ENCODE results near the gene TMEM52B.

TMEM52B gene

GRCh38 chr12:10220398-10221077 lies 41.7 kb downstream of the TMEM52B start:
- Histone ChIP-seq H3K36me3 (ENCODE audit: control insufficient read depth in 2 of 2, insufficient read depth in 1 of 2, low read length in 2 of 2) (peaks cover 24 to 67% of the 10 kb centered on the region in 2 experiments), H3K4me1 (ENCODE audit: control insufficient read depth, insufficient read depth, low read length) (no peaks in the 10 kb centered on the region), H3K9me3 (ENCODE audit: control insufficient read depth, insufficient read depth, low read depth, low read length) (no peaks in the 10 kb centered on the region), H3K4me3 (ENCODE audit: low read depth, low read length) (no peak overlapping the region), H3K27ac (ENCODE audit: extremely low read depth, low read depth, low read length) (no peak overlapping the region)
- TF ChIP-seq ZSCAN30 (tag by site-specific recombination; IDR thresholded peaks at IDR 0.05) (no peak), ZEB2 (tag by site-specific recombination; IDR thresholded peaks at IDR 0.05) (no peak), ZNF302 (tag by site-specific recombination; IDR thresholded peaks at IDR 0.05; ENCODE audit: low read depth) (no peak), KLF8 (tag by site-specific recombination; IDR thresholded peaks at IDR 0.05) (no peak), KLF16 (tag by site-specific recombination; IDR thresholded peaks at IDR 0.05) (no peak), WT1 (tag by site-specific recombination; IDR thresholded peaks at IDR 0.05) (no peak), ZIC2 (tag by site-specific recombination; IDR thresholded peaks at IDR 0.05) (no peak), GLIS2 (tag by site-specific recombination; IDR thresholded peaks at IDR 0.05) (no peak), ZNF623 (tag by site-specific recombination; IDR thresholded peaks at IDR 0.05) (no peak), KLF1 (tag by site-specific recombination; IDR thresholded peaks at IDR 0.05) (no peak), ZNF626 (tag by site-specific recombination; IDR thresholded peaks at IDR 0.05) (no peak), ZSCAN16 (tag by site-specific recombination; IDR thresholded peaks at IDR 0.05) (no peak), ZNF416 (tag by site-specific recombination; IDR thresholded peaks at IDR 0.05) (no peak), ZNF391 (tag by site-specific recombination; IDR thresholded peaks at IDR 0.05; ENCODE audit: borderline replicate concordance, low read depth) (no peak), ZNF677 (tag by site-specific recombination; IDR thresholded peaks at IDR 0.05) (no peak), ZNF214 (tag by site-specific recombination; IDR thresholded peaks at IDR 0.05; ENCODE audit: borderline replicate concordance) (no peak), ZNF510 (tag by site-specific recombination; IDR thresholded peaks at IDR 0.05; ENCODE audit: insufficient replicate concordance) (no peak), KLF7 (tag by site-specific recombination; IDR thresholded peaks at IDR 0.05; ENCODE audit: borderline replicate concordance) (no peak)
- ChIA-PET POLR2A (no interaction called here), CTCF (interaction anchor here (0.5 kb wide), 1 partner anchor 482 kb away, joined by 4 read pairs; no protein-coding TSS in a partner anchor)

GRCh38 chr12:10221846-10222245 lies 43.0 kb downstream of the TMEM52B start:
- ChIA-PET POLR2A (no interaction called here), CTCF (interaction anchor here (1.3 kb wide), 1 partner anchor 14 kb away, joined by 5 read pairs; no protein-coding TSS in a partner anchor)
- H3K4me3 ChIP-seq (ENCODE audit: low read depth, low read length) = no peak overlapping the region
- H3K27ac ChIP-seq (ENCODE audit: extremely low read depth, low read depth, low read length) = no peak overlapping the region
- H3K9me3 ChIP-seq (ENCODE audit: control insufficient read depth, insufficient read depth, low read depth, low read length) = no peaks in the 10 kb centered on the region
- no peaks in the 10 kb centered on the region for H3K4me1 ChIP-seq (ENCODE audit: control insufficient read depth, insufficient read depth, low read length)
- peaks cover 24 to 67% of the 10 kb centered on the region in 2 experiments for H3K36me3 ChIP-seq (ENCODE audit: control insufficient read depth in 2 of 2, insufficient read depth in 1 of 2, low read length in 2 of 2)
- TF ChIP-seq ZNF792 (tag by site-specific recombination; IDR thresholded peaks at IDR 0.05) (no peak), ZNF362 (tag by site-specific recombination; IDR thresholded peaks at IDR 0.05) (no peak), ZBTB11 (tag by site-specific recombination; conservative IDR thresholded peaks at IDR 0.05; ENCODE audit: low read depth) (no peak), ZBTB48 (tag by site-specific recombination; IDR thresholded peaks at IDR 0.05) (no peak), ZSCAN18 (tag by site-specific recombination; IDR thresholded peaks at IDR 0.05) (no peak), ZNF558 (tag by site-specific recombination; IDR thresholded peaks at IDR 0.05) (no peak), ZNF157 (tag by site-specific recombination; IDR thresholded peaks at IDR 0.05) (no peak), SCRT2 (tag by site-specific recombination; IDR thresholded peaks at IDR 0.05) (no peak)

Measured in HEK293 (cell line).